OCI-M2 (cell line): ENCODE measurements around the gene ROBO2.

Experiments
- DNase-seq: peaks from one replicate; lab custom pipeline; 2025; ENCODE audit not compliant: unreplicated experiment; lab: John Stamatoyannopoulos, UW

Gene ROBO2

GRCh38 chr3:77188210-77188609, 148.3 kb downstream of the ROBO2 start:
- no peak for DNase-seq

GRCh38 chr3:77189258-77189657, 149.4 kb downstream of the ROBO2 start:
- DNase-seq: no peak

- DNase-seq: no peak
Observed at GRCh38 chr3:77189684-77190083, 149.8 kb downstream of the ROBO2 start.

GRCh38 chr3:77190374-77190773, 150.5 kb downstream of the ROBO2 start:
- DNase-seq: no peak

GRCh38 chr3:77191014-77191413, 151.1 kb downstream of the ROBO2 start:
- no peak for DNase-seq

GRCh38 chr3:77191640-77192039, 151.7 kb downstream of the ROBO2 start:
- DNase-seq: no peak

GRCh38 chr3:77195766-77196545, 156.1 kb downstream of the ROBO2 start:
- DNase-seq: no peak

- DNase-seq: no peak
Observed at GRCh38 chr3:77197408-77197807, 157.5 kb downstream of the ROBO2 start.

GRCh38 chr3:77203851-77204250, 164.0 kb downstream of the ROBO2 start:
- DNase-seq: no peak

- no peak for DNase-seq
Observed at GRCh38 chr3:77204788-77205187, 164.9 kb downstream of the ROBO2 start.

GRCh38 chr3:77207753-77208152, 167.9 kb downstream of the ROBO2 start:
- no peak for DNase-seq

GRCh38 chr3:77222701-77223100, 182.8 kb downstream of the ROBO2 start:
- no peak for DNase-seq

GRCh38 chr3:77227567-77227966, 187.7 kb downstream of the ROBO2 start:
- no peak for DNase-seq

GRCh38 chr3:77232557-77232956, 192.7 kb downstream of the ROBO2 start:
- DNase-seq: no peak

GRCh38 chr3:77234004-77234403, 194.1 kb downstream of the ROBO2 start:
- no peak for DNase-seq

GRCh38 chr3:77236118-77236517, 196.2 kb downstream of the ROBO2 start:
- no peak for DNase-seq

GRCh38 chr3:77240072-77240650, 200.3 kb downstream of the ROBO2 start:
- no peak for DNase-seq

GRCh38 chr3:77242371-77242770, 202.5 kb downstream of the ROBO2 start:
- no peak for DNase-seq

GRCh38 chr3:77244981-77245380, 205.1 kb downstream of the ROBO2 start:
- no peak for DNase-seq

GRCh38 chr3:77247061-77247460, 207.2 kb downstream of the ROBO2 start:
- no peak for DNase-seq

GRCh38 chr3:77247817-77248216, 207.9 kb downstream of the ROBO2 start:
- DNase-seq: no peak

- no peak for DNase-seq
Observed at GRCh38 chr3:77248420-77248819, 208.5 kb downstream of the ROBO2 start.

GRCh38 chr3:77251136-77251535, 211.2 kb downstream of the ROBO2 start:
- no peak for DNase-seq
